HEK293 (cell line): ENCODE results near the gene EFCAB11.
A peak's percentile ranks its signal among the peaks of the same experiment; 100 is the strongest.

Experiments
- CTCF ChIA-PET: fragments of 350-600 bp; formaldehyde crosslinking; extraction: SDS; loops from one replicate; lab custom pipeline; 2021; ENCODE audit warnings: antibody characterized with exemption; lab: Yijun Ruan, JAX
- POLR2A ChIA-PET: fragments of 300-600 bp; formaldehyde crosslinking; extraction: SDS; loops from one replicate; lab custom pipeline; 2020; ENCODE audit warnings: antibody characterized with exemption, inconsistent platforms; lab: Yijun Ruan, JAX
- H3K27ac ChIP-seq: fragments of 200-500 bp; sonication (Bioruptor generic); 2 replicates; pipeline ENCODE4 v1.5.1; 2014; ENCODE audit warnings: low read depth, low read length, control low read depth, inconsistent platforms; ENCODE audit errors: extremely low read depth
- H3K36me3 ChIP-seq, 2 experiments: fragments of 200-500 bp in 1 of 2; sonication (Bioruptor generic) in 1 of 2; 1 replicate in 1 of 2; 2 replicates in 1 of 2; pipeline ENCODE4 v1.5.1; 2014 to 2017; ENCODE audit warnings: inconsistent platforms in 2 of 2, low read length in 2 of 2; ENCODE audit not compliant: control insufficient read depth in 2 of 2, insufficient read depth in 1 of 2
- H3K4me1 ChIP-seq: fragments of 200-500 bp; sonication (Bioruptor generic); 2 replicates; pipeline ENCODE4 v1.5.1; 2014; ENCODE audit warnings: mild to moderate bottlenecking, low read length, inconsistent platforms; ENCODE audit not compliant: control insufficient read depth, insufficient read depth
- H3K4me3 ChIP-seq: 2 replicates; pipeline ENCODE4 v1.5.1; 2011; ENCODE audit warnings: low read depth, mild to moderate bottlenecking, control low read depth, low read length, moderate library complexity
- H3K9me3 ChIP-seq: fragments of 200-500 bp; sonication (Bioruptor generic); 2 replicates; pipeline ENCODE4 v1.5.1; 2014; ENCODE audit warnings: low read depth, low read length, inconsistent platforms; ENCODE audit not compliant: control insufficient read depth, insufficient read depth
- ATF2 ChIP-seq: fragments of 450-650 bp; formaldehyde crosslinking; IDR thresholded peaks from 2 replicates; pipeline ENCODE4 v1.5.1; 2016; ENCODE audit warnings: missing biosample characterization, missing genetic modification characterization, low read depth
- EGR2 ChIP-seq: fragments of 450-650 bp; formaldehyde crosslinking; IDR thresholded peaks from 2 replicates; pipeline ENCODE4 v1.5.1; 2016; ENCODE audit warnings: low read depth, missing biosample characterization, missing genetic modification characterization
- GLIS1 ChIP-seq: fragments of 450-650 bp; formaldehyde crosslinking; IDR thresholded peaks from 2 replicates; pipeline ENCODE4 v1.5.1; 2016; ENCODE audit warnings: missing biosample characterization, missing genetic modification characterization
- HOXD13 ChIP-seq: sonication (generic); formaldehyde crosslinking; IDR thresholded peaks from 2 replicates; pipeline ENCODE4 v1.8.0; 2022; ENCODE audit warnings: missing genetic modification reagents, borderline replicate concordance
- MZF1 ChIP-seq: fragments of 450-650 bp; formaldehyde crosslinking; IDR thresholded peaks from 2 replicates; pipeline ENCODE4 v1.5.1; 2017; ENCODE audit warnings: missing biosample characterization, missing genetic modification characterization, borderline replicate concordance
- ZBTB17 ChIP-seq: fragments of 450-650 bp; formaldehyde crosslinking; IDR thresholded peaks from 2 replicates; pipeline ENCODE4 v1.5.1; 2016; ENCODE audit warnings: missing biosample characterization, missing genetic modification characterization
- ZNF121 ChIP-seq: fragments of 450-650 bp; formaldehyde crosslinking; IDR thresholded peaks from 2 replicates; pipeline ENCODE4 v1.5.1; 2016; ENCODE audit warnings: missing biosample characterization, missing genetic modification characterization
- ZNF132 ChIP-seq: fragments of 450-650 bp; formaldehyde crosslinking; IDR thresholded peaks from 2 replicates; pipeline ENCODE4 v1.5.1; 2017; ENCODE audit warnings: missing biosample characterization, missing genetic modification characterization, borderline replicate concordance
- ZNF133 ChIP-seq: fragments of 450-650 bp; formaldehyde crosslinking; IDR thresholded peaks from 2 replicates; pipeline ENCODE4 v1.5.1; 2016; ENCODE audit warnings: missing biosample characterization, missing genetic modification characterization
- ZNF239 ChIP-seq: fragments of 450-650 bp; formaldehyde crosslinking; IDR thresholded peaks from 2 replicates; pipeline ENCODE4 v1.5.1; 2016; ENCODE audit warnings: missing biosample characterization, missing genetic modification characterization
- ZNF324 ChIP-seq: fragments of 450-650 bp; formaldehyde crosslinking; IDR thresholded peaks from 2 replicates; pipeline ENCODE4 v1.5.1; 2016; ENCODE audit warnings: missing biosample characterization, missing genetic modification characterization
- ZNF335 ChIP-seq: fragments of 450-650 bp; formaldehyde crosslinking; conservative IDR thresholded peaks from 2 replicates; pipeline ENCODE4 v1.5.1; 2016; ENCODE audit warnings: missing biosample characterization, missing genetic modification characterization
- ZNF354C ChIP-seq: fragments of 450-650 bp; formaldehyde crosslinking; IDR thresholded peaks from 2 replicates; pipeline ENCODE4 v1.5.1; 2016; ENCODE audit warnings: missing biosample characterization, missing genetic modification characterization, low read depth, borderline replicate concordance
- ZNF48 ChIP-seq: fragments of 450-650 bp; formaldehyde crosslinking; IDR thresholded peaks from 2 replicates; pipeline ENCODE4 v1.5.1; 2016; ENCODE audit warnings: missing biosample characterization, missing genetic modification characterization
- ZNF544 ChIP-seq: fragments of 450-650 bp; formaldehyde crosslinking; IDR thresholded peaks from 2 replicates; pipeline ENCODE4 v1.5.0; 2017; ENCODE audit warnings: missing biosample characterization, missing genetic modification characterization
- ZNF555 ChIP-seq: fragments of 450-650 bp; formaldehyde crosslinking; conservative IDR thresholded peaks from 2 replicates; pipeline ENCODE4 v1.5.1; 2017; ENCODE audit warnings: missing biosample characterization, mild to moderate bottlenecking, missing genetic modification characterization, inconsistent platforms
- ZNF654 ChIP-seq: fragments of 450-650 bp; formaldehyde crosslinking; IDR thresholded peaks from 2 replicates; pipeline ENCODE4 v1.5.1; 2016; ENCODE audit warnings: low read depth, missing biosample characterization, missing genetic modification characterization
- ZNF660 ChIP-seq: fragments of 450-650 bp; IDR thresholded peaks from 2 replicates; pipeline ENCODE4 v1.5.1; 2018; ENCODE audit warnings: missing biosample characterization, mild to moderate bottlenecking, missing genetic modification characterization
- ZNF664 ChIP-seq: fragments of 450-650 bp; formaldehyde crosslinking; IDR thresholded peaks from 2 replicates; pipeline ENCODE4 v1.5.1; 2016; ENCODE audit warnings: missing biosample characterization, missing genetic modification characterization
- ZNF707 ChIP-seq: fragments of 450-650 bp; formaldehyde crosslinking; IDR thresholded peaks from 2 replicates; pipeline ENCODE4 v1.5.1; 2016; ENCODE audit warnings: missing biosample characterization, missing genetic modification characterization
- ZNF792 ChIP-seq: fragments of 450-650 bp; formaldehyde crosslinking; IDR thresholded peaks from 2 replicates; pipeline ENCODE4 v1.5.1; 2016; ENCODE audit warnings: missing biosample characterization, missing genetic modification characterization
- ZSCAN16 ChIP-seq: fragments of 450-650 bp; formaldehyde crosslinking; IDR thresholded peaks from 2 replicates; pipeline ENCODE4 v1.5.1; 2016; ENCODE audit warnings: missing biosample characterization, missing genetic modification characterization
- TF ChIP-seq, protein P1 (sequence below): fragments of 450-650 bp; formaldehyde crosslinking; IDR thresholded peaks from 2 replicates; pipeline ENCODE4 v1.5.1; 2016; ENCODE audit warnings: missing biosample characterization, missing genetic modification characterization
- TF ChIP-seq, protein P2 (sequence below): fragments of 450-650 bp; formaldehyde crosslinking; IDR thresholded peaks from 2 replicates; pipeline ENCODE4 v1.5.0; 2017; ENCODE audit warnings: missing biosample characterization, missing genetic modification characterization, borderline replicate concordance
- TF ChIP-seq, protein P3 (sequence below): fragments of 450-650 bp; formaldehyde crosslinking; IDR thresholded peaks from 2 replicates; pipeline ENCODE4 v1.5.1; 2017; ENCODE audit warnings: missing biosample characterization, missing genetic modification characterization

EFCAB11 gene

DNA sequence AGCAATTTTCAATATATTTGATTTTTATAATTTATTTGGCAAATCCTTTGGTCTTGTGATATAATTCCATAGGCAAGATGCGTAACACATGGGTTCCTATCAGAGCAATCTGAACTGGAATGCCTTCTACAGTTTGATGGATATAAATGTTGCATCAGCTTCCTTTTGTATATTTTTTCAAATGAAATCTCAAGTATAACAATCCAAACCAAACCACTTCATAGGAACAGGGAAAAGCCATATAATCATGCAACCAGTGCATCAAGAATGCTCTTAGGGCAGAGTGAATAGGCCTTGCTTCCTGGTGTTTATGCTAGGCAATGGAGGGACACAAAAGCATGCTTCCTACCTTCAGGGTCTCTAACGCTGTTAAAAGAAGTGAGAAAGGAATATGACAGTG, 34.5 kb downstream of the EFCAB11 start (continued):
- TF ChIP-seq, protein P1, sequence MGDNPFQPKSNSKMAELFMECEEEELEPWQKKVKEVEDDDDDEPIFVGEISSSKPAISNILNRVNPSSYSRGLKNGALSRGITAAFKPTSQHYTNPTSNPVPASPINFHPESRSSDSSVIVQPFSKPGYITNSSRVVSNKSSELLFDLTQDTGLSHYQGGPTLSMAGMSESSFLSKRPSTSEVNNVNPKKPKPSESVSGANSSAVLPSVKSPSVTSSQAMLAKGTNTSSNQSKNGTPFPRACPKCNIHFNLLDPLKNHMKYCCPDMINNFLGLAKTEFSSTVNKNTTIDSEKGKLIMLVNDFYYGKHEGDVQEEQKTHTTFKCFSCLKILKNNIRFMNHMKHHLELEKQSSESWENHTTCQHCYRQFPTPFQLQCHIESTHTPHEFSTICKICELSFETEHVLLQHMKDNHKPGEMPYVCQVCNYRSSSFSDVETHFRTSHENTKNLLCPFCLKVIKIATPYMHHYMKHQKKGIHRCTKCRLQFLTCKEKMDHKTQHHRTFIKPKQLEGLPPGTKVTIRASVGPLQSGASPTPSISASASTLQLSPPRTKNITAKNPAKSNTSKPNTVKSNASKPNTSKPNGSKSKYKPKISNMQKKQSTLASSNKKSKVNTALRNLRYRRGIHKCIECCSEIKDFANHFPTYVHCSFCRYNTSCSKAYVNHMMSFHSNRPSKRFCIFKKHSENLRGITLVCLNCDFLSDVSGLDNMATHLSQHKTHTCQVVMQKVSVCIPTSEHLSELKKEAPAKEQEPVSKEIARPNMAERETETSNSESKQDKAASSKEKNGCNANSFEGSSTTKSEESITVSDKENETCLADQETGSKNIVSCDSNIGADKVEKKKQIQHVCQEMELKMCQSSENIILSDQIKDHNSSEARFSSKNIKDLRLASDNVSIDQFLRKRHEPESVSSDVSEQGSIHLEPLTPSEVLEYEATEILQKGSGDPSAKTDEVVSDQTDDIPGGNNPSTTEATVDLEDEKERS: no peak

DNA sequence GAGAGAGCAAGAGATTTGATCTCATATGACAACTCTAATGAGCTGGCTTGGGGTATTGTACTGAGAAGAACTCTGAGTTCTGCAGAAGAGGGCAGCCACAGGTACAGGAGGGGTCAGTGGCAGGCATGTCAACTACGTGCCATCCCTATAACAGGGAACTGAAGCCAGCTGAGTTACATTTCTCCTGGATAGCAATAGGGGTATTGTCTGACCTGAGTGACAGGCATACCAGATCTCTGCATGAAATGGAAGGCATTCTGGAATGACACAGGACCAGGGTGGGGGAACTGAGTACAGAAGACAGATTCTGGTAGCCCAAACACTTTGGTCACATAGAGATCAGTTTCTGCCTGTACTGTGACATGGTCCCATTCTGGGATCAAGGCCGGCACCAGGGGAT, 35.8 kb downstream of the EFCAB11 start:
- H3K4me3 ChIP-seq: no peak overlapping the region
- H3K27ac ChIP-seq: no peak overlapping the region
- no peaks in the 10 kb centered on the region for H3K36me3 ChIP-seq
- no peaks in the 10 kb centered on the region for H3K4me1 ChIP-seq
- TF ChIP-seq ZNF544 (tag by site-specific recombination): no peak
- no peak for TF ChIP-seq GLIS1
- no peak for TF ChIP-seq EGR2 (tag by site-specific recombination)
- TF ChIP-seq MZF1 (tag by site-specific recombination): no peak
- TF ChIP-seq HOXD13 (CRISPR knock-in tag): no peak
- no peak for TF ChIP-seq ZNF555 (tag by site-specific recombination)
- no peak for TF ChIP-seq ZNF707 (tag by site-specific recombination)
- no peak for TF ChIP-seq ZNF132 (tag by site-specific recombination)
- TF ChIP-seq ZNF239 (tag by site-specific recombination): no peak
- no peak for TF ChIP-seq ZNF324 (tag by site-specific recombination)
- TF ChIP-seq ZNF354C (tag by site-specific recombination): no peak
- no peak for TF ChIP-seq ZNF133 (tag by site-specific recombination)
- TF ChIP-seq, protein P2, sequence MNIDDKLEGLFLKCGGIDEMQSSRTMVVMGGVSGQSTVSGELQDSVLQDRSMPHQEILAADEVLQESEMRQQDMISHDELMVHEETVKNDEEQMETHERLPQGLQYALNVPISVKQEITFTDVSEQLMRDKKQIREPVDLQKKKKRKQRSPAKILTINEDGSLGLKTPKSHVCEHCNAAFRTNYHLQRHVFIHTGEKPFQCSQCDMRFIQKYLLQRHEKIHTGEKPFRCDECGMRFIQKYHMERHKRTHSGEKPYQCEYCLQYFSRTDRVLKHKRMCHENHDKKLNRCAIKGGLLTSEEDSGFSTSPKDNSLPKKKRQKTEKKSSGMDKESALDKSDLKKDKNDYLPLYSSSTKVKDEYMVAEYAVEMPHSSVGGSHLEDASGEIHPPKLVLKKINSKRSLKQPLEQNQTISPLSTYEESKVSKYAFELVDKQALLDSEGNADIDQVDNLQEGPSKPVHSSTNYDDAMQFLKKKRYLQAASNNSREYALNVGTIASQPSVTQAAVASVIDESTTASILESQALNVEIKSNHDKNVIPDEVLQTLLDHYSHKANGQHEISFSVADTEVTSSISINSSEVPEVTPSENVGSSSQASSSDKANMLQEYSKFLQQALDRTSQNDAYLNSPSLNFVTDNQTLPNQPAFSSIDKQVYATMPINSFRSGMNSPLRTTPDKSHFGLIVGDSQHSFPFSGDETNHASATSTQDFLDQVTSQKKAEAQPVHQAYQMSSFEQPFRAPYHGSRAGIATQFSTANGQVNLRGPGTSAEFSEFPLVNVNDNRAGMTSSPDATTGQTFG (tag by site-specific recombination): no peak
- no peak for TF ChIP-seq ZNF664
- ChIA-PET POLR2A (no interaction called here), CTCF (no interaction called here)
- no peaks in the 10 kb centered on the region for H3K9me3 ChIP-seq

GRCh38 chr14:89915114-89915878, 39.2 kb downstream of the EFCAB11 start:
- POLR2A ChIA-PET: no interaction called here
- H3K4me1 ChIP-seq: peaks cover 20% of the 10 kb centered on the region
- CTCF ChIA-PET: interaction anchor here (0.6 to 2.3 kb wide), 12 partner anchors 7 to 874 kb away, joined by 3 to 6 read pairs (median 4); no protein-coding TSS in a partner anchor
- no peak overlapping the region for H3K27ac ChIP-seq
- H3K9me3 ChIP-seq: no peaks in the 10 kb centered on the region
- H3K4me3 ChIP-seq: no peak overlapping the region
- H3K36me3 ChIP-seq: no peaks in the 10 kb centered on the region
- TF ChIP-seq ZNF121 (tag by site-specific recombination) (no peak), ZNF654 (tag by site-specific recombination) (peak; percentile 95), ATF2 (no peak), ZNF792 (tag by site-specific recombination) (no peak), ZSCAN16 (tag by site-specific recombination) (no peak), ZBTB17 (tag by site-specific recombination) (peak; percentile 50; the same call in 1 of the 2 replicates), ZNF48 (tag by site-specific recombination) (no peak), ZNF335 (tag by site-specific recombination) (peak; percentile 74), ZNF660 (tag by site-specific recombination) (peak; percentile 62; the same call in 1 of the 2 replicates)
- TF ChIP-seq, protein P3, sequence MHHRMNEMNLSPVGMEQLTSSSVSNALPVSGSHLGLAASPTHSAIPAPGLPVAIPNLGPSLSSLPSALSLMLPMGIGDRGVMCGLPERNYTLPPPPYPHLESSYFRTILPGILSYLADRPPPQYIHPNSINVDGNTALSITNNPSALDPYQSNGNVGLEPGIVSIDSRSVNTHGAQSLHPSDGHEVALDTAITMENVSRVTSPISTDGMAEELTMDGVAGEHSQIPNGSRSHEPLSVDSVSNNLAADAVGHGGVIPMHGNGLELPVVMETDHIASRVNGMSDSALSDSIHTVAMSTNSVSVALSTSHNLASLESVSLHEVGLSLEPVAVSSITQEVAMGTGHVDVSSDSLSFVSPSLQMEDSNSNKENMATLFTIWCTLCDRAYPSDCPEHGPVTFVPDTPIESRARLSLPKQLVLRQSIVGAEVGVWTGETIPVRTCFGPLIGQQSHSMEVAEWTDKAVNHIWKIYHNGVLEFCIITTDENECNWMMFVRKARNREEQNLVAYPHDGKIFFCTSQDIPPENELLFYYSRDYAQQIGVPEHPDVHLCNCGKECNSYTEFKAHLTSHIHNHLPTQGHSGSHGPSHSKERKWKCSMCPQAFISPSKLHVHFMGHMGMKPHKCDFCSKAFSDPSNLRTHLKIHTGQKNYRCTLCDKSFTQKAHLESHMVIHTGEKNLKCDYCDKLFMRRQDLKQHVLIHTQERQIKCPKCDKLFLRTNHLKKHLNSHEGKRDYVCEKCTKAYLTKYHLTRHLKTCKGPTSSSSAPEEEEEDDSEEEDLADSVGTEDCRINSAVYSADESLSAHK: no peak
